ENCODE measurements around the gene ZNF574.

Gene ZNF574

GRCh38 chr19:42123765-42124164 lies 47.8 kb downstream of the ZNF574 start:
- FAIRE-seq (no peak), DNase-seq (ENCODE audit: low spot score) (no peak)

GRCh38 chr19:42124386-42124901 lies 48.5 kb downstream of the ZNF574 start:
- no peak for FAIRE-seq

GRCh38 chr19:42125536-42125935 lies 49.6 kb downstream of the ZNF574 start:
- no peak for FAIRE-seq
- no peak for DNase-seq (ENCODE audit: low spot score)

More at GRCh38 chr19:42124386-42124901, 48.5 kb downstream of the ZNF574 start:
- no peak for DNase-seq (ENCODE audit: low spot score)

- FAIRE-seq = no peak
- DNase-seq (ENCODE audit: low spot score) = no peak
Measured at GRCh38 chr19:42126574-42126973, 50.6 kb downstream of the ZNF574 start.

GRCh38 chr19:42129399-42130253 lies 53.7 kb downstream of the ZNF574 start:
- DNase-seq (ENCODE audit: low spot score) (no peak), FAIRE-seq (no peak)

GRCh38 chr19:42130254-42130573 lies 54.2 kb downstream of the ZNF574 start:
- FAIRE-seq = no peak
- no peak for DNase-seq (ENCODE audit: low spot score)

All from RCC 7860 (cell line).